ENCODE data around the gene PRAF2.

PRAF2 gene

DNA sequence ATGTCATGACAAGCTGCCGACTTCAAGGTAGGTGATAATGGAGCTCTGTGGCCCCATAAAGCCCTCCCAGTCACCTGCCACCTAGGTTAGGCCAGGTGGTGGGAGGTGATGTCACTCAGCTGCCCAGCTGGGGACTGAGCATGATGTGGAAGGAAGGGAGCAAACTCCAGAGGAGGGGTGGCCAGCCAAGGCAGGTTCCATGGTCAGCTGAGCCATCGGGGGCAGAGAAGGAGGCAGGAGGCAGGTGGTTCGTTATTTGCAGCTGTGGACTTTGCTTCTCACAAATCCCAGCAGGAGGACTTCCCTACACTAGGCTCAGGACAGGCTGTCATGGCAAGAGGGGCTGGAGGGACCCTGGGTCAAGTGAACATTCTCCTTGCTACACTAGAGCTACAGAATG, 12.9 kb downstream of the PRAF2 start:
- Histone ChIP-seq H3K27ac (replicated peaks) (no peak overlapping the region), H3K27me3 (ENCODE audit: insufficient read depth, poor library complexity, severe bottlenecking) (no peaks in the 10 kb centered on the region)
- no peak for TF ChIP-seq POLR2AphosphoS5 (IDR thresholded peaks at IDR 0.05; ENCODE audit: low read depth)
- TF ChIP-seq, protein P1, sequence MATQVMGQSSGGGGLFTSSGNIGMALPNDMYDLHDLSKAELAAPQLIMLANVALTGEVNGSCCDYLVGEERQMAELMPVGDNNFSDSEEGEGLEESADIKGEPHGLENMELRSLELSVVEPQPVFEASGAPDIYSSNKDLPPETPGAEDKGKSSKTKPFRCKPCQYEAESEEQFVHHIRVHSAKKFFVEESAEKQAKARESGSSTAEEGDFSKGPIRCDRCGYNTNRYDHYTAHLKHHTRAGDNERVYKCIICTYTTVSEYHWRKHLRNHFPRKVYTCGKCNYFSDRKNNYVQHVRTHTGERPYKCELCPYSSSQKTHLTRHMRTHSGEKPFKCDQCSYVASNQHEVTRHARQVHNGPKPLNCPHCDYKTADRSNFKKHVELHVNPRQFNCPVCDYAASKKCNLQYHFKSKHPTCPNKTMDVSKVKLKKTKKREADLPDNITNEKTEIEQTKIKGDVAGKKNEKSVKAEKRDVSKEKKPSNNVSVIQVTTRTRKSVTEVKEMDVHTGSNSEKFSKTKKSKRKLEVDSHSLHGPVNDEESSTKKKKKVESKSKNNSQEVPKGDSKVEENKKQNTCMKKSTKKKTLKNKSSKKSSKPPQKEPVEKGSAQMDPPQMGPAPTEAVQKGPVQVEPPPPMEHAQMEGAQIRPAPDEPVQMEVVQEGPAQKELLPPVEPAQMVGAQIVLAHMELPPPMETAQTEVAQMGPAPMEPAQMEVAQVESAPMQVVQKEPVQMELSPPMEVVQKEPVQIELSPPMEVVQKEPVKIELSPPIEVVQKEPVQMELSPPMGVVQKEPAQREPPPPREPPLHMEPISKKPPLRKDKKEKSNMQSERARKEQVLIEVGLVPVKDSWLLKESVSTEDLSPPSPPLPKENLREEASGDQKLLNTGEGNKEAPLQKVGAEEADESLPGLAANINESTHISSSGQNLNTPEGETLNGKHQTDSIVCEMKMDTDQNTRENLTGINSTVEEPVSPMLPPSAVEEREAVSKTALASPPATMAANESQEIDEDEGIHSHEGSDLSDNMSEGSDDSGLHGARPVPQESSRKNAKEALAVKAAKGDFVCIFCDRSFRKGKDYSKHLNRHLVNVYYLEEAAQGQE (IDR thresholded peaks at IDR 0.05; ENCODE audit: insufficient replicate concordance, low read depth) = no peak
- TF ChIP-seq SPI1 (IDR thresholded peaks at IDR 0.05; ENCODE audit: borderline replicate concordance, low read depth) = no peak
- TF ChIP-seq GABPA (IDR thresholded peaks at IDR 0.05; ENCODE audit: low read depth) = no peak
- TF ChIP-seq, protein P2, sequence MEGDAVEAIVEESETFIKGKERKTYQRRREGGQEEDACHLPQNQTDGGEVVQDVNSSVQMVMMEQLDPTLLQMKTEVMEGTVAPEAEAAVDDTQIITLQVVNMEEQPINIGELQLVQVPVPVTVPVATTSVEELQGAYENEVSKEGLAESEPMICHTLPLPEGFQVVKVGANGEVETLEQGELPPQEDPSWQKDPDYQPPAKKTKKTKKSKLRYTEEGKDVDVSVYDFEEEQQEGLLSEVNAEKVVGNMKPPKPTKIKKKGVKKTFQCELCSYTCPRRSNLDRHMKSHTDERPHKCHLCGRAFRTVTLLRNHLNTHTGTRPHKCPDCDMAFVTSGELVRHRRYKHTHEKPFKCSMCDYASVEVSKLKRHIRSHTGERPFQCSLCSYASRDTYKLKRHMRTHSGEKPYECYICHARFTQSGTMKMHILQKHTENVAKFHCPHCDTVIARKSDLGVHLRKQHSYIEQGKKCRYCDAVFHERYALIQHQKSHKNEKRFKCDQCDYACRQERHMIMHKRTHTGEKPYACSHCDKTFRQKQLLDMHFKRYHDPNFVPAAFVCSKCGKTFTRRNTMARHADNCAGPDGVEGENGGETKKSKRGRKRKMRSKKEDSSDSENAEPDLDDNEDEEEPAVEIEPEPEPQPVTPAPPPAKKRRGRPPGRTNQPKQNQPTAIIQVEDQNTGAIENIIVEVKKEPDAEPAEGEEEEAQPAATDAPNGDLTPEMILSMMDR (IDR thresholded peaks at IDR 0.05; ENCODE audit: insufficient read depth, low read length) = no peak

DNA sequence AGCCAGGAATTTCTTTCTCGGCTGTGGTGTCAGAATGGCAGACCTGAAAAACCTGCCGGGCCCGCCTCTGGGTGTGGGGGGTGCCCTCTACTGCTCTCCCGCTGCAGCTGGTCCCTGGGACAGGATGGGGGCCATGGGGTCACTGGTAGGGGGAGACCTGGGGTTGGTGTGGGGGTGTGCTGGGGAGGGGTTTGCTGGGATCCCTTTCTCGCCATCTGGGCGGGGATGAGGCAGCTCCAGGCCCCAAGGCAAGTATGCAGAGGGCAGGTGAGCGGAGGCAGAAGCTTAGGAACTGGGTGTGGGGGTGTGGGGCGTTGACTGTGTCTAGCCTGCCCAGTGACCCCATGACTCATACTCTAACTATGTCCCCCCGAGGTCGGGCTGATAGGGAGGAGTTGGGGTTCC, 14.1 kb downstream of the PRAF2 start:
- TF ChIP-seq POLR2AphosphoS5 (IDR thresholded peaks at IDR 0.05; ENCODE audit: low read depth) (no peak), GABPA (IDR thresholded peaks at IDR 0.05; ENCODE audit: low read depth) (no peak), SPI1 (IDR thresholded peaks at IDR 0.05; ENCODE audit: borderline replicate concordance, low read depth) (no peak)
- TF ChIP-seq, protein P1 (IDR thresholded peaks at IDR 0.05; ENCODE audit: insufficient replicate concordance, low read depth) = no peak
- TF ChIP-seq, protein P2 (IDR thresholded peaks at IDR 0.05; ENCODE audit: insufficient read depth, low read length) = no peak
- Histone ChIP-seq H3K27ac (replicated peaks) (no peak overlapping the region), H3K4me3 (replicated peaks; ENCODE audit: insufficient read depth, low read length) (no peak overlapping the region), H3K27me3 (ENCODE audit: insufficient read depth, poor library complexity, severe bottlenecking) (no peaks in the 10 kb centered on the region)
- DNase-seq (ENCODE audit: low read depth in 1 of 2, low spot score in 1 of 2) = no peak

More for the DNA sequence above, 12.9 kb downstream of the PRAF2 start:
- no peak overlapping the region for H3K4me3 ChIP-seq (replicated peaks; ENCODE audit: insufficient read depth, low read length)
- no peak for DNase-seq (ENCODE audit: low read depth in 1 of 2, low spot score in 1 of 2)

DNA sequence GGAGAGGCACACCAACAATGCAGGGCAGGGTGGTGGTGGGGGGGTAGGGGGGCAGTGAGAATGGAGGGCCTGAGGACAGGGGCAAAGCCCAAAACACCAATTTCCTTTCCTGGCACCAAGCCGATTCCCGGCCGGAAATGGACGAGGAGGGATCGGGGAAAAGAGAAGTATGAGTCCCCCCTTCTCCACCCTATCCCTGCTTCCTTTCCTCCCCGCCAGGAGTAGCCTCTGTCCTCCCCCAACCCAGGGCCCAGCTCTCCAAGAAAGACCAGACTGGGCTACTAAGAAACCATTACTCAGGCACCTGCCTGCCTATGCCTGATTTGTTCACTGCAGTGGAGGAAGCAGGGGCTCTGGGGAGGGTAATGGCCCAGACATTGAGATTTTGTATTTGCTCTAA, 14.6 kb downstream of the PRAF2 start:
- Histone ChIP-seq H3K27me3 (ENCODE audit: insufficient read depth, poor library complexity, severe bottlenecking) (no peaks in the 10 kb centered on the region), H3K27ac (replicated peaks) (no peak overlapping the region), H3K4me3 (replicated peaks; ENCODE audit: insufficient read depth, low read length) (no peak overlapping the region)
- no peak for DNase-seq (ENCODE audit: low read depth in 1 of 2, low spot score in 1 of 2)
- no peak for TF ChIP-seq POLR2AphosphoS5 (IDR thresholded peaks at IDR 0.05; ENCODE audit: low read depth)
- TF ChIP-seq, protein P2 (IDR thresholded peaks at IDR 0.05; ENCODE audit: insufficient read depth, low read length) = no peak
- TF ChIP-seq, protein P1 (IDR thresholded peaks at IDR 0.05; ENCODE audit: insufficient replicate concordance, low read depth) = no peak
- TF ChIP-seq SPI1 (IDR thresholded peaks at IDR 0.05; ENCODE audit: borderline replicate concordance, low read depth) = no peak
- TF ChIP-seq GABPA (IDR thresholded peaks at IDR 0.05; ENCODE audit: low read depth) = no peak

Data from HL-60 (cell line).